ENCODE measurements around the gene CAPN11. TPM values are rescaled to one million over a fixed set of nuclear protein-coding genes. Genes with fewer than 3 reads are reported as not detected.

Gene CAPN11
- polyA plus RNA-seq, 1 donor from 2014 or later, result not detected

GRCh38 chr6:44152109-44152461, 6.5 kb upstream of the CAPN11 start:
- Histone ChIP-seq H3K36me3 (ENCODE audit: insufficient read depth, low read length) (no peaks in the 10 kb centered on the region), H3K4me3 (ENCODE audit: low read length) (no peak overlapping the region)

DNA sequence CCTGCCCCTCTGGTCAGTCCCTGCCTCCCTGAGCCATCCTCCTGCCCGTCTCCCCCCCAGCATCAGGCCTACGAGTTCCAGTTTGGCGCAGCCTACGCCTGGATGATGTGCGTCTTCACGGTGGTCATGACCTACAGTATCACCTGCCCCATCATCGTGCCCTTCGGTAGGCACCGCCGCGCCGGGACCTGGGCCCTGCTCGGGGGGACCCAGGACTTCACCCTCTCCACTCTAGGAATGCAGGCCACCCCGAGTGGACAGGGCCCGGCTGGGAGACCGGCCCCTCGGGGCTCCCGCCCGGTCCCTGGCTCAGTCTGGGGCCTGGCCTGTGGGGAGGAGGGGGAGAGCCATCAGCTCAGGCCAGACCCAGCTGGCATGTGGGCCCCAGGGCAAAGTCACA, 6.1 kb upstream of the CAPN11 start:
- Histone ChIP-seq H4K20me1 (ENCODE audit: insufficient read depth) (no peaks in the 10 kb centered on the region), H2AFZ (ENCODE audit: low read depth, low read length) (no peak overlapping the region), H3K27ac (ENCODE audit: low read length) (no peak overlapping the region), H3K4me3 (ENCODE audit: low read length) (no peak overlapping the region), H3K27me3 (ENCODE audit: insufficient read depth, low read depth, low read length) (no peaks in the 10 kb centered on the region), H3K9ac (ENCODE audit: low read length) (no peak overlapping the region), H3F3A (ENCODE audit: insufficient read depth, low read length, poor library complexity, severe bottlenecking) (no peaks in the 10 kb centered on the region), H3K4me2 (ENCODE audit: low read length) (no peak overlapping the region), H3K36me3 (ENCODE audit: insufficient read depth, low read length) (no peaks in the 10 kb centered on the region), H3K9me3 (ENCODE audit: low read length) (no peaks in the 10 kb centered on the region), H3K9me2 (ENCODE audit: insufficient read depth, low read length) (no peaks in the 10 kb centered on the region), H3K79me2 (replicated peaks; ENCODE audit: insufficient read depth, low read length) (no peaks in the 10 kb centered on the region)
- TF ChIP-seq EP300 (conservative IDR thresholded peaks at IDR 0.05; ENCODE audit: poor library complexity, severe bottlenecking) (no peak), REST (IDR thresholded peaks at IDR 0.05; ENCODE audit: borderline replicate concordance) (no peak), EZH2 (IDR thresholded peaks at IDR 0.05; ENCODE audit: borderline replicate concordance, insufficient read depth, low read length, poor library complexity, severe bottlenecking) (no peak), TAF1 (IDR thresholded peaks at IDR 0.05; ENCODE audit: low read depth) (no peak)

More at GRCh38 chr6:44152109-44152461, 6.5 kb upstream of the CAPN11 start:
- Histone ChIP-seq H3K27me3 (ENCODE audit: insufficient read depth, low read depth, low read length) (no peaks in the 10 kb centered on the region), H3K27ac (ENCODE audit: low read length) (no peak overlapping the region), H3K79me2 (replicated peaks; ENCODE audit: insufficient read depth, low read length) (no peaks in the 10 kb centered on the region), H3K4me2 (ENCODE audit: low read length) (no peak overlapping the region), H3F3A (ENCODE audit: insufficient read depth, low read length, poor library complexity, severe bottlenecking) (no peaks in the 10 kb centered on the region), H3K9me2 (ENCODE audit: insufficient read depth, low read length) (no peaks in the 10 kb centered on the region), H3K9ac (ENCODE audit: low read length) (no peak overlapping the region), H2AFZ (ENCODE audit: low read depth, low read length) (no peak overlapping the region), H3K9me3 (ENCODE audit: low read length) (no peaks in the 10 kb centered on the region), H4K20me1 (ENCODE audit: insufficient read depth) (no peaks in the 10 kb centered on the region)
- no peak for TF ChIP-seq SMC3 (conservative IDR thresholded peaks at IDR 0.05; ENCODE audit: poor library complexity)
- TF ChIP-seq EP300 (conservative IDR thresholded peaks at IDR 0.05; ENCODE audit: poor library complexity, severe bottlenecking), result no peak
- TF ChIP-seq TAF1 (IDR thresholded peaks at IDR 0.05; ENCODE audit: low read depth), result no peak
- no peak for TF ChIP-seq EZH2 (IDR thresholded peaks at IDR 0.05; ENCODE audit: borderline replicate concordance, insufficient read depth, low read length, poor library complexity, severe bottlenecking)
- TF ChIP-seq RAD21 (conservative IDR thresholded peaks at IDR 0.05), result no peak
- TF ChIP-seq MXI1 (conservative IDR thresholded peaks at IDR 0.05; ENCODE audit: poor library complexity, severe bottlenecking), result no peak
- no peak for TF ChIP-seq REST (IDR thresholded peaks at IDR 0.05; ENCODE audit: borderline replicate concordance)
- TF ChIP-seq POLR2AphosphoS5 (IDR thresholded peaks at IDR 0.05), result no peak
- TF ChIP-seq, protein P1, sequence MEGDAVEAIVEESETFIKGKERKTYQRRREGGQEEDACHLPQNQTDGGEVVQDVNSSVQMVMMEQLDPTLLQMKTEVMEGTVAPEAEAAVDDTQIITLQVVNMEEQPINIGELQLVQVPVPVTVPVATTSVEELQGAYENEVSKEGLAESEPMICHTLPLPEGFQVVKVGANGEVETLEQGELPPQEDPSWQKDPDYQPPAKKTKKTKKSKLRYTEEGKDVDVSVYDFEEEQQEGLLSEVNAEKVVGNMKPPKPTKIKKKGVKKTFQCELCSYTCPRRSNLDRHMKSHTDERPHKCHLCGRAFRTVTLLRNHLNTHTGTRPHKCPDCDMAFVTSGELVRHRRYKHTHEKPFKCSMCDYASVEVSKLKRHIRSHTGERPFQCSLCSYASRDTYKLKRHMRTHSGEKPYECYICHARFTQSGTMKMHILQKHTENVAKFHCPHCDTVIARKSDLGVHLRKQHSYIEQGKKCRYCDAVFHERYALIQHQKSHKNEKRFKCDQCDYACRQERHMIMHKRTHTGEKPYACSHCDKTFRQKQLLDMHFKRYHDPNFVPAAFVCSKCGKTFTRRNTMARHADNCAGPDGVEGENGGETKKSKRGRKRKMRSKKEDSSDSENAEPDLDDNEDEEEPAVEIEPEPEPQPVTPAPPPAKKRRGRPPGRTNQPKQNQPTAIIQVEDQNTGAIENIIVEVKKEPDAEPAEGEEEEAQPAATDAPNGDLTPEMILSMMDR (IDR thresholded peaks at IDR 0.05; ENCODE audit: poor library complexity, severe bottlenecking), result no peak

Measured in neural cell (in vitro differentiated cells).